PC-3 (cell line): Measurements from ENCODE around the gene PLA2G3. TPM values are rescaled to one million over a fixed set of nuclear protein-coding genes. Genes with fewer than 3 reads are reported as not detected.
A peak's percentile ranks its signal among the peaks of the same experiment; 100 is the strongest.

Experiments
- ATAC-seq: fragments of 200-7000 bp; cut with Tn5 transposase; 2 replicates; pipeline ENCODE4 v1.9.1; 2020; ENCODE audit warnings: mild to moderate bottlenecking, moderate library complexity
- BruUV-seq: library from RNA; stranded (reverse); fragments of 400-500 nt; replicated peaks from 2 replicates; lab custom pipeline; 2021; lab: Mats Ljungman, UMichigan
- CTCF ChIA-PET: fragments of 300-600 bp; sonication (Branson Sonifier 250); formaldehyde crosslinking; loops from one replicate; lab custom pipeline; 2022; ENCODE audit warnings: antibody characterized with exemption; lab: Charles Lee
- POLR2A ChIA-PET: fragments of 300-600 bp; sonication (Branson Sonifier 250); formaldehyde crosslinking; loops from one replicate; lab custom pipeline; 2022; ENCODE audit warnings: antibody characterized with exemption; ENCODE audit not compliant: unreplicated experiment; lab: Charles Lee
- DNase-seq: peaks from one replicate; pipeline ENCODE4 v3.0.0-alpha.2; 2015
- H2AFZ ChIP-seq: fragments of 300-600 bp; sonication (generic); 2 replicates; pipeline ENCODE4 v1.6.0; 2016; ENCODE audit warnings: antibody characterized with exemption, low read length
- H3F3A ChIP-seq: fragments of 300-600 bp; sonication (generic); one replicate; pipeline ENCODE4 v1.6.0; 2017; ENCODE audit warnings: antibody characterized with exemption, low read length, control low read depth, mild to moderate bottlenecking; ENCODE audit not compliant: unreplicated experiment
- H3K27ac ChIP-seq: fragments of 300-600 bp; sonication (generic); 2 replicates; pipeline ENCODE4 v1.5.1; 2016; ENCODE audit warnings: mild to moderate bottlenecking, low read length
- H3K27me3 ChIP-seq: fragments of 300-600 bp; sonication (generic); 2 replicates; pipeline ENCODE4 v1.6.1; 2016; ENCODE audit warnings: low read length, mixed read lengths
- H3K36me3 ChIP-seq: fragments of 300-600 bp; sonication (generic); 2 replicates; pipeline ENCODE4 v1.6.1; 2016; ENCODE audit warnings: low read depth, mixed run types, low read length, mixed read lengths
- H3K4me1 ChIP-seq: fragments of 300-600 bp; sonication (generic); 2 replicates; pipeline ENCODE4 v1.5.1; 2016; ENCODE audit warnings: low read length; ENCODE audit not compliant: insufficient read depth
- H3K4me2 ChIP-seq: fragments of 300-600 bp; sonication (generic); 2 replicates; pipeline ENCODE4 v1.6.0; 2016; ENCODE audit warnings: low read length
- H3K4me3 ChIP-seq: fragments of 300-600 bp; sonication (generic); 2 replicates; pipeline ENCODE4 v1.5.1; 2016; ENCODE audit warnings: mild to moderate bottlenecking, low read length, mixed read lengths
- H3K79me2 ChIP-seq: fragments of 300-600 bp; sonication (generic); 2 replicates; pipeline ENCODE4 v1.6.1; 2017; ENCODE audit warnings: low read length, mixed read lengths
- H3K9ac ChIP-seq: fragments of 300-600 bp; sonication (generic); 2 replicates; pipeline ENCODE4 v1.6.0; 2016; ENCODE audit warnings: mild to moderate bottlenecking, low read length
- H3K9me2 ChIP-seq: fragments of 300-600 bp; sonication (generic); replicated peaks from 2 replicates; pipeline ENCODE4 v1.6.1; 2016; ENCODE audit warnings: mixed run types, low read length, mixed read lengths
- H3K9me3 ChIP-seq: fragments of 300-600 bp; sonication (generic); 2 replicates; pipeline ENCODE4 v1.6.1; 2016; ENCODE audit warnings: low read length, mixed read lengths
- H4K20me1 ChIP-seq: fragments of 300-600 bp; sonication (generic); 2 replicates; pipeline ENCODE4 v1.6.1; 2016; ENCODE audit warnings: low read length, mixed read lengths
- CTCF ChIP-seq: fragments of 300-600 bp; sonication (generic); conservative IDR thresholded peaks from 2 replicates; pipeline ENCODE4 v1.5.1; 2017; ENCODE audit warnings: antibody characterized with exemption, low read depth, mild to moderate bottlenecking, low read length
- EZH2 ChIP-seq: fragments of 300-600 bp; sonication (generic); IDR thresholded peaks from one replicate; pipeline ENCODE4 v1.6.1; 2017; ENCODE audit warnings: antibody characterized with exemption, mild to moderate bottlenecking, low read length; ENCODE audit not compliant: unreplicated experiment
- EZH2phosphoT487 ChIP-seq: fragments of 300-600 bp; sonication (generic); IDR thresholded peaks from 2 replicates; pipeline ENCODE4 v1.6.1; 2018; ENCODE audit warnings: mild to moderate bottlenecking, antibody characterized with exemption, low read length, borderline replicate concordance
- intact Hi-C: fragments of 100-400 bp; cut with micrococcal nuclease; formaldehyde crosslinking; loops from 2 replicates; pipeline ENCODE4 v1.9.0; 2023
- total RNA-seq: library from RNA; depleted of rRNA; stranded (reverse); fragments of >200 nt; gene quantifications from 2 replicates; pipeline ENCODE4 v1.2.3, GENCODE V29; 2014

PLA2G3 gene
- total RNA-seq, 1 experiment from 2014 or later: not detected

- DNase-seq (no peak), ATAC-seq (no peak)
- Histone ChIP-seq H3K4me3 (no peak overlapping the region; the same call in 1 of the 2 replicates), H3K27ac (no peak overlapping the region), H3K9me2 (no peaks in the 10 kb centered on the region), H3K4me2 (peak overlapping the region; percentile 87; the same call in 1 of the 2 replicates), H3F3A (no peaks in the 10 kb centered on the region), H3K9me3 (no peaks in the 10 kb centered on the region), H3K36me3 (no peaks in the 10 kb centered on the region), H3K4me1 (peaks cover 4% of the 10 kb centered on the region; the same call in 1 of the 2 replicates), H3K9ac (no peak overlapping the region), H4K20me1 (no peaks in the 10 kb centered on the region), H3K27me3 (no peaks in the 10 kb centered on the region), H3K79me2 (peaks cover 32% of the 10 kb centered on the region), H2AFZ (no peak overlapping the region)
- ChIA-PET CTCF (interaction anchor here (0.6 kb wide), 1 partner anchor 83 kb away, joined by 4 read pairs; no protein-coding TSS in a partner anchor), POLR2A (no interaction called here)
- no TSS peak for BruUV-seq
- no peak for TF ChIP-seq EZH2phosphoT487
- TF ChIP-seq EZH2: no peak
- TF ChIP-seq CTCF: no peak
- intact Hi-C loops: loop anchor here (5.0 kb wide), 1 partner anchor 70 kb away; no protein-coding TSS in a partner anchor
These were observed 21.9 kb upstream of the PLA2G3 start for GRCh38 chr22:31162015-31162765.

GRCh38 chr22:31161386-31161785 lies 21.1 kb upstream of the PLA2G3 start:
- no peaks in the 10 kb centered on the region for H4K20me1 ChIP-seq
- H3K36me3 ChIP-seq: no peaks in the 10 kb centered on the region
- H3K9ac ChIP-seq: no peak overlapping the region
- TF ChIP-seq EZH2phosphoT487: no peak
- no peak for TF ChIP-seq CTCF
- TF ChIP-seq EZH2: no peak
- DNase-seq (no peak), ATAC-seq (no peak)
- no peaks in the 10 kb centered on the region for H3K9me2 ChIP-seq
- no peaks in the 10 kb centered on the region for H3F3A ChIP-seq
- peak overlapping the region; percentile 82 for H3K4me3 ChIP-seq
- ChIA-PET POLR2A (no interaction called here), CTCF (interaction anchor here (0.6 kb wide), 1 partner anchor 84 kb away, joined by 4 read pairs; no protein-coding TSS in a partner anchor)
- H3K9me3 ChIP-seq: no peaks in the 10 kb centered on the region
- no peaks in the 10 kb centered on the region for H3K27me3 ChIP-seq
- no TSS peak for BruUV-seq
- intact Hi-C loops: loop anchor here (5.0 kb wide), 1 partner anchor 71 kb away; no protein-coding TSS in a partner anchor
- no peak overlapping the region for H2AFZ ChIP-seq
- no peak overlapping the region for H3K27ac ChIP-seq
- H3K4me1 ChIP-seq: peaks cover 4% of the 10 kb centered on the region; the same call in 1 of the 2 replicates
- H3K79me2 ChIP-seq: peaks cover 32% of the 10 kb centered on the region
- peak overlapping the region; percentile 87 for H3K4me2 ChIP-seq
